HG03064 (cell line): ENCODE results near the gene CEACAM21.

Experiments used
- ATAC-seq: cut with Tn5 transposase; IDR thresholded peaks from one replicate; pipeline ENCODE4 v1.9.1; 2021; ENCODE audit warnings: low read depth; ENCODE audit not compliant: unreplicated experiment

The CEACAM21 gene

GRCh38 chr19:41584260-41584810 lies 8.4 kb downstream of the CEACAM21 start:
- no peak for ATAC-seq

- ATAC-seq, result no peak
Observed at GRCh38 chr19:41584931-41585330, 9.0 kb downstream of the CEACAM21 start.

- ATAC-seq, result no peak
Observed at GRCh38 chr19:41586064-41586463, 10.1 kb downstream of the CEACAM21 start.

GRCh38 chr19:41587101-41587837 lies 11.3 kb downstream of the CEACAM21 start:
- no peak for ATAC-seq

- ATAC-seq, result no peak
Observed at GRCh38 chr19:41587838-41588210, 11.9 kb downstream of the CEACAM21 start.

- ATAC-seq, result no peak
Observed at GRCh38 chr19:41588497-41589209, 12.7 kb downstream of the CEACAM21 start.

- ATAC-seq, result no peak
Observed at GRCh38 chr19:41589371-41589770, 13.4 kb downstream of the CEACAM21 start.

- ATAC-seq, result no peak
Observed at GRCh38 chr19:41590936-41591335, 15.0 kb downstream of the CEACAM21 start.

- ATAC-seq, result no peak
Observed at GRCh38 chr19:41591951-41592562, 16.1 kb downstream of the CEACAM21 start.

GRCh38 chr19:41595258-41595889 lies 19.4 kb downstream of the CEACAM21 start:
- no peak for ATAC-seq

- no peak for ATAC-seq
Observed at GRCh38 chr19:41595890-41596280, 19.9 kb downstream of the CEACAM21 start.

GRCh38 chr19:41597600-41598041 lies 21.7 kb downstream of the CEACAM21 start:
- no peak for ATAC-seq

- ATAC-seq, result no peak
Observed at GRCh38 chr19:41599175-41599966, 23.4 kb downstream of the CEACAM21 start.

- ATAC-seq, result no peak
Observed at GRCh38 chr19:41601771-41602170, 25.8 kb downstream of the CEACAM21 start.

GRCh38 chr19:41604831-41605230 lies 28.9 kb downstream of the CEACAM21 start:
- ATAC-seq, result no peak

GRCh38 chr19:41606215-41606837 lies 30.4 kb downstream of the CEACAM21 start:
- ATAC-seq, result no peak

GRCh38 chr19:41607668-41608067 lies 31.7 kb downstream of the CEACAM21 start:
- ATAC-seq, result no peak

- ATAC-seq, result no peak
Observed at GRCh38 chr19:41610789-41611188, 34.8 kb downstream of the CEACAM21 start.

- ATAC-seq, result no peak
Observed at GRCh38 chr19:41612483-41612882, 36.5 kb downstream of the CEACAM21 start.

- ATAC-seq, result no peak
Observed at GRCh38 chr19:41615207-41615606, 39.2 kb downstream of the CEACAM21 start.
